Hematopoietic multipotent progenitor cell treated with erythropoietin and hydrocortisone succinate and interleukin-3 and kit ligand, for 15 days (in vitro differentiated cells): ENCODE results near the gene USP1.

Source experiments
- DNase-seq: peaks from one replicate; pipeline ENCODE4 v3.0.0-alpha.2; 2015; ENCODE audit warnings: low spot score

USP1 gene, protein sequence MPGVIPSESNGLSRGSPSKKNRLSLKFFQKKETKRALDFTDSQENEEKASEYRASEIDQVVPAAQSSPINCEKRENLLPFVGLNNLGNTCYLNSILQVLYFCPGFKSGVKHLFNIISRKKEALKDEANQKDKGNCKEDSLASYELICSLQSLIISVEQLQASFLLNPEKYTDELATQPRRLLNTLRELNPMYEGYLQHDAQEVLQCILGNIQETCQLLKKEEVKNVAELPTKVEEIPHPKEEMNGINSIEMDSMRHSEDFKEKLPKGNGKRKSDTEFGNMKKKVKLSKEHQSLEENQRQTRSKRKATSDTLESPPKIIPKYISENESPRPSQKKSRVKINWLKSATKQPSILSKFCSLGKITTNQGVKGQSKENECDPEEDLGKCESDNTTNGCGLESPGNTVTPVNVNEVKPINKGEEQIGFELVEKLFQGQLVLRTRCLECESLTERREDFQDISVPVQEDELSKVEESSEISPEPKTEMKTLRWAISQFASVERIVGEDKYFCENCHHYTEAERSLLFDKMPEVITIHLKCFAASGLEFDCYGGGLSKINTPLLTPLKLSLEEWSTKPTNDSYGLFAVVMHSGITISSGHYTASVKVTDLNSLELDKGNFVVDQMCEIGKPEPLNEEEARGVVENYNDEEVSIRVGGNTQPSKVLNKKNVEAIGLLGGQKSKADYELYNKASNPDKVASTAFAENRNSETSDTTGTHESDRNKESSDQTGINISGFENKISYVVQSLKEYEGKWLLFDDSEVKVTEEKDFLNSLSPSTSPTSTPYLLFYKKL

DNA sequence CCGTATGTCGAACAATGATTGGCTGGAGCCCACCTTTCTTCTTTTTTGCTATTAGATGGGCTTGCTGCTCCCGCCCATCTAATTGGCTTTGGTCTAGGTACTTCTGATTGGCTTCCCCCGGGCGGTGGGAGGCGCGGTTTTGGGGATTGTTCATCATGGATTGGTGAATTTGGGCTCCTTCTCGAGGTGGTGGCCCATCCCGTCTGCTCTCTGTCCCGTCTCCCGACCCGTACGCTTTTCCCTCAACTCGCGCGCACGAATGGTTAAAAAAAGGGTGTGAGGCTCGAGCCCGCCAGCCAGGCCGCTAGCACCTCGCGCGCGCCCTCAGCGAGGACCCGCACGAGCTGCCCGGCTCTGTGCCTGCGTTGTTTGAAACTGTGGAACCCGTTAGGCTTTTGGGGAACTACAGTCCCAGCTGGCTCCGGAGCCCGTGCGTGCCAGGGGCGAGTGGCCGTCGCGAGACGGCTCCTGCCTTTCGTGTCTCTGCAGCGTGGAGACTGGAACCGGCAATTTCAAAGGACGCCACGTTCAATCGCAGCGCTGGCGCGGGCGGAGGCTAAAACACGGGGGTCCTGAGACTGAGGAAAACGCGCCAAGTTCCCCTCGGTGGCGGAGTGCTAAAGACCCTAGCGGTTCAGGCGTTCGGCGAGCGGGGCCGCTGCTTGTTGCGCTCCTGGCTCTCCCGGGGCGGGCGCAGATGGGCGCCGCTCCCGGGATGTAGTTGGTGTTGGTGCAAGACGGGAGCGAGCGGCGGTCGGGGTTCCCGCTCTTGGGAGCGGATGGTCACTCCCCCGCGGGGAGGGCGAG, at the start of gene USP1:
Gene USP1, plus strand, starts transcription at position 584 of the 807 bp plus-strand sequence. CDS start 2,819 bp downstream, outside the sequence.
- DNase-seq, result peak; percentile 96

- no peak for DNase-seq
Measured at GRCh38 chr1:62389531-62389930, 47.3 kb upstream of the USP1 start.

- no peak for DNase-seq
Measured at GRCh38 chr1:62390071-62390470, 46.8 kb upstream of the USP1 start.

DNA sequence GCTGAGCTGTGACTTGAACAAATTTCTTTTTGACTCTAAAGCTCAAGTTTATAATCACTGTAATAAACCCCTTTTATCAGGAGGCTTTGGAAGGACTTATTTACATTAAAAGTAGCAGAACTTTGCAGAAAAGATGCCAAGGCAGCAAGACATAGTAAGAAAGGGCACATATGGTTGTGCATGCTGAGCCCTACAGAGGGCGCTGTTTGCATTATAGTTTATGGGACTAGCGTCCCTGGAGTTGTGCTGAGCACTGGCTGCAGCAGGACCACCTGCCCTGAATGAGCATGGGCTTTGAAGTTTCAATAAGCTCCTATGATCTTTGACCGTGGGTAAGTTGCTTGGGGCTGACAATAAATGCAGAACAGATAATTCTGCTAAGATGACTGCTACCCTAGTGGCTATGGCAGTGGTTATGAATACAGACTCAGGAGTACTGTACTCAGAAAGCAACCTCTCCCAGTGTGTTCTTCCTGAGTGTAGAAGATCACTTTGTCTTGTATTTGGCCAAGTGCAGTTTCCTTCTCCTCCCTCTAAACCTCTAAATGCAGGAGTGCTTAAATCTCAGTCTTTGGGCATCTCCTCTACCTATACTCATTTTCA, 45.4 kb upstream of the USP1 start:
- DNase-seq, result peak; percentile 48

DNA sequence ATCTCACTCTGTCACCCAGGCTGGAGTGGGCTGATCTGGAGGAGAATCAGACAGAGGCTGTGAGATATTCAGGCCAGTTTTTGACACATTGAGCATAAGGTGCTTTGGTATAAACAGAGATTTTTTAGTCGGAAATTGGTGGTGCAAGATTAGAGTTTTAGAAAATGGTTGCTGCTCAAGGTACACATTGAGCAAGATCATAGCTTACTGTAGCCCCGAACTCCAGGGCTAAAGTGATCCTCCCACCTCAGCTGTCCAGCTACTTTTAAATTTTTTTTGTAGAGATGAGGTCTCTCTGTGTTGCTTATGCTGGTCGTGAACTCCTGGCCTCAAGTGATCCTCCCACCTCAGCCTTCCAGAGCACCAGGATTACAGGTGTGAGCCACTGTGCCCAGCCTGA, 43.9 kb upstream of the USP1 start:
- DNase-seq, result no peak

- DNase-seq, result no peak
Measured at GRCh38 chr1:62394646-62395045, 42.2 kb upstream of the USP1 start.

GRCh38 chr1:62395291-62395690, 41.6 kb upstream of the USP1 start:
- DNase-seq, result no peak

DNA sequence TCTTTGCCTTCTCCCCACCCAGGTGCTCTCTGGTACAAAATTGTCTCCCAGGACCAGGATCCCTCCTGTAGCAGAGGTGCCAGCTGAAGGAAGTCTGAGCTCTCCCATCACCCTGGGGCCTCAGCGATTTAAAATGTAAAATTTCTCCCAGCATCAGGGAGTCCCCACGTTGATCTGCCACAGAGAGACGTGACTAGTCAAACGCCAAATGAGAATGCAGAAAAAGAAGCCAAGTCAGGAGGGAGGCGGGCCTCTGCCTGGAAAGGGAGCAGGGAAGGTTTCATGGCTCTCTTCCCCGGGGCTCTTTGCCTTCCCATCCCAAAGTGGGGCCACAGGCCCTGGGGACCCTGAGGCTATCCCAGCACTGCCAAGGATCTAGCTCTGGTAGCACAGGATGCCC, 40.0 kb upstream of the USP1 start:
- no peak for DNase-seq

DNA sequence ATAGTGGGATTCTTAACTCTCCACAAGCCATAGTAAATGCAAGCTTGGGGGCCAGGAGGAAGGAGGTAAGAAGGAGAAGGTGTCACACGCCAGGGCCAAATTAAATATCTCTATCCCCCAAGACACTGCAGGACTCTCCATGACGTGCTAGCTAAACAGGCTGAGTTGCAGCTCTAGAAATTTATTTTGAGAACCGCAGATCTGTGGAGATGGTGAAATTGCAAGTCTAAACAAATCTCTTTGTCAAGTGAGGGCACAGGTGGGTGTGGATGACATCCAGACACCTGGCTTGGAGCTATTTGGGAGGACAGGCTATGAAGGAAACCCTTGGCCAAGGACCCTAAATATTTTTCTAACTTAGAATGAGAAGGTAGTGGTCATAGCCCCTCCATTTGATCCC, 39.5 kb upstream of the USP1 start:
- DNase-seq, result no peak

- no peak for DNase-seq
Measured at GRCh38 chr1:62398377-62398776, 38.5 kb upstream of the USP1 start.

GRCh38 chr1:62401034-62401760, 35.7 kb upstream of the USP1 start:
- no peak for DNase-seq

DNA sequence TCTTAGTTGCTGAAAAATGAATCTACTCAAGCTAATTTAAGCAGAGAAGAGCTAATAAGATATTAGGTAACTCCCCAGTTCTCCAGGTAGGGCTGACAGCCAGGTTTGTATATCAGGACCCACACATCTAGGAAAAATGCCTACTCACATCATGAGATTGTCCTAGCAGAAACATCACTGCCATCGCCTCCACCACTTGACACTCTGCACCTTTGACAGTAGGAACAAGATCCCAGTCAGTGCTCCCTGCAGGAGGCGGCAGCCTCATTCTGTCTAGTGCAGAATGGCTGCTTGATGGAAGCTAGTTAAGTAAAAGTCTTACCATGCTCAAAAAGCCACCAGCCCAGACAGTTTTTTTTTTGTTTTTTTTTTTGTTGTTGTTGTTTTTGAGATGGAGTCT, 31.6 kb upstream of the USP1 start:
- DNase-seq, result no peak

GRCh38 chr1:62406576-62406975, 30.3 kb upstream of the USP1 start:
- DNase-seq, result no peak

- peak; percentile 64 for DNase-seq
Measured at GRCh38 chr1:62407398-62408009, 29.3 kb upstream of the USP1 start.

DNA sequence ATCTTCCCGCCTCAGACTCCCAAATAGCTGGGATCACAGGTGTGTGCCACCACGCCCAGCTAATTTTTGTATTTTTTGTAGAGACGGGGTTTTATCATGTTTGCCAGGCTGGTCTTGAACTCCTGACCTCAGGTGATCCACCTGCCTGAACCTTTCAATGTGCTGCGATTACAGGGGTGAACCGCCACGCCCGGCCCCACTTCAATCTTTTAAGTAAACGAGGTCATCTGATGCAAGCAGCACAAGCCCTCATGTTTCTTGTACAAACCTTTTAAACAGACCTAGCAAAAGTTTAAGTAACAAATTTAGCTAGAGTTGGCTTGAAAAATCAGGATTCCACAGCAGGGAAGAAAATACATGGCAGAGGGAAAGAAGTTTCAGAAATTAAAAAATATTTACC, 21.2 kb upstream of the USP1 start:
- no peak for DNase-seq

GRCh38 chr1:62417351-62417999, 19.4 kb upstream of the USP1 start:
- no peak for DNase-seq

GRCh38 chr1:62420214-62420613, 16.6 kb upstream of the USP1 start:
- no peak for DNase-seq

GRCh38 chr1:62423580-62424242, 13.1 kb upstream of the USP1 start:
- no peak for DNase-seq

- DNase-seq, result no peak
Measured at GRCh38 chr1:62424411-62424810, 12.4 kb upstream of the USP1 start.

DNA sequence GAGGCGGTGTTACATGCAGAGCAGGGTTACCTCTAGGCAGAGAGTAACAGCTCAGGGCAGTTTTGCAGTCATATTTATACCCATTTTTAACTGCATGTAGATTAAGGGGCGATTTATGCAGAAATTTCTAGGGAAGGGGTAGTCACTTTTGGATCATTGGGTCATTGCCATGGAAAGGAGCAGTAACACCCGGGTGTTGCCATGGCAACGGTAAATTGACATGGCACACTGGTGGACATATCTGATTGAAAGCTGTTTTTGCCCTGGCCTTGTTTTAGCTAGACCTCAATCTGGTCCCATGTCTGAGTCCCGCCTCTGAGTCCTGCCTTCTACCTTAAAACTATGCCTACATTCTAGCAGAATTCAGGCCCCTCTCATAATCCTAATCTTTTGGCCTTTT, 11.8 kb upstream of the USP1 start:
- no peak for DNase-seq
